HFFc6 (cell line): ENCODE data around the gene C12orf57. TPM values are rescaled to one million over a fixed set of nuclear protein-coding genes. Genes with fewer than 3 reads are reported as not detected.
A peak's percentile ranks its signal among the peaks of the same experiment; 100 is the strongest.

ENCODE experiments used
- DNase-seq: peaks from one replicate; pipeline ENCODE4 v3.0.0-alpha.2; 2018
- H3K27ac Mint-ChIP-seq: 2 replicates; pipeline ENCODE4 v1.8.0; 2020; ENCODE audit warnings: mild to moderate bottlenecking, mixed read lengths
- H3K27me3 Mint-ChIP-seq: 2 replicates; pipeline ENCODE4 v1.8.0; 2021; ENCODE audit warnings: mild to moderate bottlenecking, moderate library complexity, mixed read lengths; ENCODE audit not compliant: insufficient read depth
- H3K36me3 Mint-ChIP-seq: 2 replicates; pipeline ENCODE4 v1.8.0; 2021; ENCODE audit warnings: low read depth, mixed read lengths
- H3K4me1 Mint-ChIP-seq: 2 replicates; pipeline ENCODE4 v1.8.0; 2020; ENCODE audit warnings: low read depth, mixed read lengths
- H3K4me3 Mint-ChIP-seq: 2 replicates; pipeline ENCODE4 v1.8.0; 2020; ENCODE audit warnings: mild to moderate bottlenecking, moderate library complexity, mixed read lengths
- H3K9me3 Mint-ChIP-seq: 2 replicates; pipeline ENCODE4 v1.8.0; 2020; ENCODE audit warnings: mild to moderate bottlenecking, mixed read lengths
- total RNA-seq, 6 experiments: library from RNA; stranded (reverse); fragmentation: NEBNext Ultra II Directional; extraction: Animal tissue kit (Norgen Biotek cat#: 25700); gene quantifications; 2 replicates in 1 of 6; 3 replicates in 5 of 6; pipeline ENCODE4 v1.2.3, GENCODE V29; 2021
- TF ChIP-seq, protein P1 (sequence below): fragments of 200-600 bp; sonication (generic); IDR thresholded peaks from 2 replicates; pipeline ENCODE4 v1.5.0; 2021; ENCODE audit warnings: antibody characterized with exemption, mild to moderate bottlenecking

C12orf57 gene
- total RNA-seq, 6 experiments from 2014 or later: 115 to 131 (median 123) TPM

DNA sequence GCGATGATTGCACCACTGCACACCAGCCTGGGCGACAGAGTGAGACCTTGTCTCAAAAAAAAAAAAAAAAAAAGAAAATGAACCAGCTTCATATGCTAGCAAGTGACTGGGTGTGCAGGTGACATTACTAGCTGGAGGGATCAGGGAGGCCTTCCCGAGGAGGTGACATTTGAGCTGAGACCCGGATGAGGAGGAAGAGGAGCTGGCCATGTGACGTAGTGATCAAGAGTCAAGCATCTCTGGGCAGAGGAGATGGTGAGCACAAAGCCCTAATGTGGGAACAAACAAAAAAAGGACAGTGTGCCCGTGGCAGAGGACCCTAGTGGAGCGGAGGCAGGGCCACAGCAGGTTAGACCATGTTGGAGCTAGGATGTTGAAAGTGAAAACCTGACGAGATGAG, 3.8 kb downstream of the C12orf57 start:
- H3K27ac Mint-ChIP-seq: no peak overlapping the region

DNA sequence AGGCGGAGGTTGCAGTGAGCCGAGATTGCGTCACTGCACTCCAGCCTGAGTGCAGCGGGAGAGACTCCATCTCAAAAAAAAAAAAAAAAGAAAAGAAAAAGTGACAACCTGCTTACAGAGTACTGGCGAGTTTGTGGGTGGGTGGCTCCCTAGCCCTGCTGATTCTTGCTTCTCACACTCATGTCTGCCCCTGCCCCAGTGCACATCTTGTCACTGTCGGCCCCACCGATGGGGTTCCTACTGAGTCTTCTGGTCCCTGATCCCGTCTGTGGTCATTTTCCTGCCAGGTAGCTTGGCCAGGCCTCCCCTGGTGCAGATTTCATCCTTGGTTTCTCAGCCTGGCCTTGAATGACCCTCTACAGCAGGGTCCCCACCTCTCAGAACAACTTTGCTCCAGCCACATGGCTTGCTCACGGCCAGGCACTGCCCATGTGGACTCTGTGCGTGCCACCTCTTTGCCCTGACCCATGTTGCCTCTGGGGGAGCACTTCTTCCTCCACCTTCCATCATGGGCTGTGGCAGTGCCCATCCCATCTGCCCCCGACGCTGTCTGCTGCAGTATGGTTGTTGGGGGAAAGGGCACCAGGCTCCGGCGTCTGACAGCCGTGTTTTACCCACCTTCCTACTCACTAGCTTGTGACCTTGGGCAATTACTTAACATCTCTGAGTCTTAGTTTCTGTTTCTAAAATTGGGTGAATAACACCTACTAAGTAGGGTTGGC, 5.2 kb downstream of the C12orf57 start:
- DNase-seq: no peak
- no peak overlapping the region for H3K4me3 Mint-ChIP-seq
- peaks cover 5% of the 10 kb centered on the region; the same call in 1 of the 2 replicates for H3K36me3 Mint-ChIP-seq
- peaks cover 9% of the 10 kb centered on the region for H3K27me3 Mint-ChIP-seq
- H3K4me1 Mint-ChIP-seq: peaks cover 25% of the 10 kb centered on the region
- H3K27ac Mint-ChIP-seq: no peak overlapping the region
- TF ChIP-seq, protein P1, sequence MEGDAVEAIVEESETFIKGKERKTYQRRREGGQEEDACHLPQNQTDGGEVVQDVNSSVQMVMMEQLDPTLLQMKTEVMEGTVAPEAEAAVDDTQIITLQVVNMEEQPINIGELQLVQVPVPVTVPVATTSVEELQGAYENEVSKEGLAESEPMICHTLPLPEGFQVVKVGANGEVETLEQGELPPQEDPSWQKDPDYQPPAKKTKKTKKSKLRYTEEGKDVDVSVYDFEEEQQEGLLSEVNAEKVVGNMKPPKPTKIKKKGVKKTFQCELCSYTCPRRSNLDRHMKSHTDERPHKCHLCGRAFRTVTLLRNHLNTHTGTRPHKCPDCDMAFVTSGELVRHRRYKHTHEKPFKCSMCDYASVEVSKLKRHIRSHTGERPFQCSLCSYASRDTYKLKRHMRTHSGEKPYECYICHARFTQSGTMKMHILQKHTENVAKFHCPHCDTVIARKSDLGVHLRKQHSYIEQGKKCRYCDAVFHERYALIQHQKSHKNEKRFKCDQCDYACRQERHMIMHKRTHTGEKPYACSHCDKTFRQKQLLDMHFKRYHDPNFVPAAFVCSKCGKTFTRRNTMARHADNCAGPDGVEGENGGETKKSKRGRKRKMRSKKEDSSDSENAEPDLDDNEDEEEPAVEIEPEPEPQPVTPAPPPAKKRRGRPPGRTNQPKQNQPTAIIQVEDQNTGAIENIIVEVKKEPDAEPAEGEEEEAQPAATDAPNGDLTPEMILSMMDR: peak; percentile 37; the same call in 1 of the 2 replicates
- H3K9me3 Mint-ChIP-seq: peaks cover 4% of the 10 kb centered on the region; the same call in 1 of the 2 replicates

More for the DNA sequence above, 3.8 kb downstream of the C12orf57 start:
- no peak for DNase-seq
- H3K4me1 Mint-ChIP-seq: peaks cover 36% of the 10 kb centered on the region
- H3K36me3 Mint-ChIP-seq: peaks cover 5% of the 10 kb centered on the region; the same call in 1 of the 2 replicates
- H3K4me3 Mint-ChIP-seq: no peak overlapping the region
- peaks cover 9% of the 10 kb centered on the region; the same call in 1 of the 2 replicates for H3K9me3 Mint-ChIP-seq
- H3K27me3 Mint-ChIP-seq: peaks cover 17% of the 10 kb centered on the region
- TF ChIP-seq, protein P1: no peak

DNA sequence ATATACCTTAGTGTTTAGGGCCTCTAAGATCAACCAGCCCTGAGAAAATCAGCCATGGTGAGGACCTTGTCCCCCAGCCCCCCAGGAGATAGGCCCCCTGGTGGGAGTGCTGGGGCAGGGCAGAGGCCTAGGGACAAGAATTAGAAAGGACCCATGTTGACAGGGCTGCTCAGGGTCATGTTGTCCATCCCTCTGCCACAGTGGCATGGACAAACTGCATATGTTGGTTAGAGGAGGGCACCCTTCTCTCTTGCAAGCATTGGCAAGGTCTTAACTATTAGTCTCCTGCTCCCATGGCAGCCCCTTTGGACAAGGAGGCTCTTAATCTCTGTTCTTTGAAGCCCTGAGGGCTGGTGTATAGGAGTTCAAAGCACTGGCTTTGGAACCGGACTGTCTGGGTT, 6.6 kb downstream of the C12orf57 start:
- no peak overlapping the region for H3K4me3 Mint-ChIP-seq
- no peak overlapping the region for H3K27ac Mint-ChIP-seq
- no peak for DNase-seq
- H3K27me3 Mint-ChIP-seq: peaks cover 2% of the 10 kb centered on the region
- H3K36me3 Mint-ChIP-seq: peaks cover 5% of the 10 kb centered on the region; the same call in 1 of the 2 replicates
- peaks cover 12% of the 10 kb centered on the region for H3K4me1 Mint-ChIP-seq
- TF ChIP-seq, protein P1: peak; percentile 62
- no peaks in the 10 kb centered on the region for H3K9me3 Mint-ChIP-seq

DNA sequence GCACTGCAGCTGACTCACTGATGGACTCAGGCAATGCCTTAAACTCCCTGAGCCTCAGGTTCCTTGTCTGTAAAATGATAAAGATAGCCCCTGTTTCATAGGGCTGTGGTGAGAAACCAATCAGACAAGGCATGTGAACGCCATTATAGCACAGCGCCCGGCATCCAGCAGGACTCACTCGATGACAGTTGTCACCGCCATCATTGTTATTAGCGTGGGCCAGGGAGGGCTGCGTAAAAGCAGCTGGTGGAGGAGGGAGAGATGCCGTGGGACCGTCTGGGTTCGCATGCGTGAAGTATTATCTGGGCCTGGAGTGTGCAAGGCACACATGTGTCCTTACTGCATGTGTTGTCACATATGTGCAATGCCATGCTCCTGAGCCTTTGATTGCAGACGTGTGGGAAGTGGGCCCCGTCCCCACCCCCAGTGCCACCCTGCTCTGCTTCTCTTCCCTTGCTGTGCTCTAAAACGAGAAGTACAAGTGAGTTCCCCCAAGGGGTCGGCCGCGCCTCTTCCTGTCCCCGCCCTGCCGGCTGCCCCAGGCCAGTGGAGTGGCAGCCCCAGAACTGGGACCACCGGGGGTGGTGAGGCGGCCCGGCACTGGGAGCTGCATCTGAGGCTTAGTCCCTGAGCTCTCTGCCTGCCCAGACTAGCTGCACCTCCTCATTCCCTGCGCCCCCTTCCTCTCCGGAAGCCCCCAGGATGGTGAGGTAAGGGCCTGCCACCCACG, 7.2 kb downstream of the C12orf57 start, which contains the start of gene PTPN6:
Gene PTPN6 (plus strand): TSS at position 546 of the 730 bp plus-strand sequence. CDS start 157 bp downstream, at position 703.
- Mint-ChIP-seq H3K9me3 (no peaks in the 10 kb centered on the region), H3K27me3 (peaks cover 2% of the 10 kb centered on the region), H3K27ac (no peak within 1 kb of the TSS), H3K4me3 (no peak within 1 kb of the TSS), H3K36me3 (peaks cover 5% of the 10 kb centered on the region; the same call in 1 of the 2 replicates), H3K4me1 (peaks cover 7% of the 10 kb centered on the region; the same call in 1 of the 2 replicates)
- TF ChIP-seq, protein P1: no peak
- DNase-seq: no peak

DNA sequence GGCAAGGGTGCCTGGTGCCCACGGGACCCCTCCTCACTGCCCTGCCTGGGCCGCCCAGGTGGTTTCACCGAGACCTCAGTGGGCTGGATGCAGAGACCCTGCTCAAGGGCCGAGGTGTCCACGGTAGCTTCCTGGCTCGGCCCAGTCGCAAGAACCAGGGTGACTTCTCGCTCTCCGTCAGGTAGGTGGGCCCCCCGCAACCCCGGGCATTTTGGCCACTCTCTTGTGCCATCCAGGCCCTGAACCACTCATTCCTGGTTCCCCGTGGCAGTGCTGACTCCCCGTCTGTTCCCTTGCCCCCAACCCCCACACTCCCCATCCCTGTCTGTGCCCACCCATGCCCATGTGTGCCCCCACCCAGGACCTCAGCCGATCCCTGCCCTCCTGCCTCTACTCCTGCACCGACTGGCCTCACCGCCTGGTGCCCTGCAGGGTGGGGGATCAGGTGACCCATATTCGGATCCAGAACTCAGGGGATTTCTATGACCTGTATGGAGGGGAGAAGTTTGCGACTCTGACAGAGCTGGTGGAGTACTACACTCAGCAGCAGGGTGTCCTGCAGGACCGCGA, 7.8 kb downstream of the C12orf57 start:
- TF ChIP-seq, protein P1: no peak
- Mint-ChIP-seq H3K9me3 (no peaks in the 10 kb centered on the region), H3K4me1 (peaks cover 7% of the 10 kb centered on the region; the same call in 1 of the 2 replicates), H3K27me3 (peaks cover 2% of the 10 kb centered on the region), H3K4me3 (no peak overlapping the region), H3K27ac (no peak overlapping the region), H3K36me3 (peaks cover 5% of the 10 kb centered on the region; the same call in 1 of the 2 replicates)
- no peak for DNase-seq
